HTERT RPE-1 (cell line): ENCODE results near the gene ALOX12B.
"Not testable (repeated sequence)": the region's sequence is repeated elsewhere in the genome, so short reads cannot be mapped to it uniquely, and the experiment has no call there.

Experiments
- in situ Hi-C: fragments of 300-500 bp; cut with MboI; formaldehyde crosslinking; loops from 4 replicates; pipeline ENCODE4 v1.14.3; 2020; ENCODE audit warnings: low sequenced_read_pairs

Gene ALOX12B

GRCh38 chr17:8119581-8120519 is 32.3 kb upstream of the ALOX12B start:
- in situ Hi-C loops, result no loop called here

- in situ Hi-C loops, result no loop called here
These were observed 31.5 kb upstream of the ALOX12B start for GRCh38 chr17:8118769-8119580.

- in situ Hi-C loops, result no loop called here
These were observed 30.7 kb upstream of the ALOX12B start, which contains the start of gene ALOXE3 for GRCh38 chr17:8117980-8118768. TSS of gene ALOXE3 (minus strand) at chr17:8118514. CDS start at chr17:8117990, 524 bp downstream.

- in situ Hi-C loops, result no loop called here
These were observed 30.0 kb upstream of the ALOX12B start for GRCh38 chr17:8117367-8117979.

- in situ Hi-C loops, result no loop called here
These were observed 29.3 kb upstream of the ALOX12B start for GRCh38 chr17:8116776-8117175.

- in situ Hi-C loops, result no loop called here
These were observed 23.4 kb upstream of the ALOX12B start for GRCh38 chr17:8110907-8111306.

- in situ Hi-C loops, result no loop called here
These were observed 22.9 kb upstream of the ALOX12B start for GRCh38 chr17:8110456-8110804.

- in situ Hi-C loops, result no loop called here
These were observed 22.3 kb upstream of the ALOX12B start for GRCh38 chr17:8109661-8110455.

- in situ Hi-C loops, result no loop called here
These were observed 21.6 kb upstream of the ALOX12B start for GRCh38 chr17:8108972-8109660.

GRCh38 chr17:8106980-8107379 is 19.5 kb upstream of the ALOX12B start:
- in situ Hi-C loops, result not testable (repeated sequence)

GRCh38 chr17:8105957-8106398 is 18.5 kb upstream of the ALOX12B start:
- in situ Hi-C loops, result no loop called here

GRCh38 chr17:8104911-8105310 is 17.4 kb upstream of the ALOX12B start:
- in situ Hi-C loops, result no loop called here

- in situ Hi-C loops, result no loop called here
These were observed 16.0 kb upstream of the ALOX12B start for GRCh38 chr17:8103549-8103948.

- in situ Hi-C loops, result no loop called here
These were observed 14.2 kb upstream of the ALOX12B start for GRCh38 chr17:8101721-8102120.

GRCh38 chr17:8100763-8101162 is 13.2 kb upstream of the ALOX12B start:
- in situ Hi-C loops, result no loop called here

- in situ Hi-C loops, result no loop called here
These were observed 12.6 kb upstream of the ALOX12B start for GRCh38 chr17:8100111-8100510.

GRCh38 chr17:8096541-8096940 is 9.0 kb upstream of the ALOX12B start:
- in situ Hi-C loops, result no loop called here

GRCh38 chr17:8095361-8095760 is 7.8 kb upstream of the ALOX12B start:
- in situ Hi-C loops, result no loop called here

GRCh38 chr17:8091033-8091687 is 3.6 kb upstream of the ALOX12B start:
- in situ Hi-C loops, result no loop called here
